Ishikawa (cell line): ENCODE data around the gene ABCC1.

Experiments used
- CREB1 ChIP-seq: IDR thresholded peaks from 2 replicates; pipeline ENCODE4 v1.6.1; 2012; ENCODE audit warnings: low read depth
- EGR1 ChIP-seq: IDR thresholded peaks from 2 replicates; pipeline ENCODE4 v1.6.1; 2012
- FOXM1 ChIP-seq: IDR thresholded peaks from 2 replicates; pipeline ENCODE4 v1.6.1; 2012; ENCODE audit warnings: low read depth, borderline replicate concordance
- NFIC ChIP-seq: IDR thresholded peaks from 2 replicates; pipeline ENCODE4 v1.6.1; 2012
- RAD21 ChIP-seq: IDR thresholded peaks from 2 replicates; pipeline ENCODE4 v1.6.1; 2012; ENCODE audit warnings: low read depth
- TEAD4 ChIP-seq: IDR thresholded peaks from 2 replicates; pipeline ENCODE4 v1.6.1; 2012
- TF ChIP-seq, protein P1 (sequence below): IDR thresholded peaks from 2 replicates; pipeline ENCODE4 v1.6.1; 2012
- TF ChIP-seq, protein P2 (sequence below): IDR thresholded peaks from 2 replicates; pipeline ENCODE4 v1.6.1; 2012; ENCODE audit warnings: low read depth, mild to moderate bottlenecking
- TF ChIP-seq, protein P3 (sequence below): IDR thresholded peaks from 2 replicates; pipeline ENCODE4 v1.6.1; 2012

DNA sequence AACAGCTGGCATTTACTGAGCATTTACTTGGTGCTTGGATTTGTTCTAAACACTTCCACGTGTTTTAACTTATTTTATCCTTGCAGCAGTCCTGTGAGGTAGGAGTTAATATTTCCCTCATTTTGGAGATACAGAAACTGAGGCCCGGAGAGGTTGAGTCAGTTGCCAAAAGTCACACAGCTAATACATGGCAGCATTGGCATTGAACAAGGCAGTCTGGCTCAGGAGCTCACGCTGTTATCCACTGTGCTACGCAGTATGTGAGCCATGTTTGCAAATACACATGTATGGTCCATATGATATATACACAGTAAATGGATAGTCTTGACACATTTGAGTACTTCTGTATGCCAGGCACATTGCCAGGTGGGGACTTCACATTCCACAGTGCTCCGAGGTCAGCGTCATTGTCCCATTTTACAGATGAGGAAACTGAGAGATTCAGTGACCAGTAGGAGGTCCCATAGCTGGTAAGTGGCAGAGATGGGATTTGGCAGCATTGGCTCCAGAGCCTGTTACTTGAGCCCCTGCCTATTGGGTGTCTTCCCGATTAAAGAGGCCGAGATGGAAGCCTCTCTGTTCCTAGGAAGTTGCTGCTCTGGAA is 163.1 kb downstream of the ABCC1 start:
- TF ChIP-seq EGR1 = no peak
- no peak for TF ChIP-seq FOXM1
- TF ChIP-seq, protein P1, sequence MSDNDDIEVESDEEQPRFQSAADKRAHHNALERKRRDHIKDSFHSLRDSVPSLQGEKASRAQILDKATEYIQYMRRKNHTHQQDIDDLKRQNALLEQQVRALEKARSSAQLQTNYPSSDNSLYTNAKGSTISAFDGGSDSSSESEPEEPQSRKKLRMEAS = no peak
- TF ChIP-seq NFIC = no peak
- TF ChIP-seq, protein P2, sequence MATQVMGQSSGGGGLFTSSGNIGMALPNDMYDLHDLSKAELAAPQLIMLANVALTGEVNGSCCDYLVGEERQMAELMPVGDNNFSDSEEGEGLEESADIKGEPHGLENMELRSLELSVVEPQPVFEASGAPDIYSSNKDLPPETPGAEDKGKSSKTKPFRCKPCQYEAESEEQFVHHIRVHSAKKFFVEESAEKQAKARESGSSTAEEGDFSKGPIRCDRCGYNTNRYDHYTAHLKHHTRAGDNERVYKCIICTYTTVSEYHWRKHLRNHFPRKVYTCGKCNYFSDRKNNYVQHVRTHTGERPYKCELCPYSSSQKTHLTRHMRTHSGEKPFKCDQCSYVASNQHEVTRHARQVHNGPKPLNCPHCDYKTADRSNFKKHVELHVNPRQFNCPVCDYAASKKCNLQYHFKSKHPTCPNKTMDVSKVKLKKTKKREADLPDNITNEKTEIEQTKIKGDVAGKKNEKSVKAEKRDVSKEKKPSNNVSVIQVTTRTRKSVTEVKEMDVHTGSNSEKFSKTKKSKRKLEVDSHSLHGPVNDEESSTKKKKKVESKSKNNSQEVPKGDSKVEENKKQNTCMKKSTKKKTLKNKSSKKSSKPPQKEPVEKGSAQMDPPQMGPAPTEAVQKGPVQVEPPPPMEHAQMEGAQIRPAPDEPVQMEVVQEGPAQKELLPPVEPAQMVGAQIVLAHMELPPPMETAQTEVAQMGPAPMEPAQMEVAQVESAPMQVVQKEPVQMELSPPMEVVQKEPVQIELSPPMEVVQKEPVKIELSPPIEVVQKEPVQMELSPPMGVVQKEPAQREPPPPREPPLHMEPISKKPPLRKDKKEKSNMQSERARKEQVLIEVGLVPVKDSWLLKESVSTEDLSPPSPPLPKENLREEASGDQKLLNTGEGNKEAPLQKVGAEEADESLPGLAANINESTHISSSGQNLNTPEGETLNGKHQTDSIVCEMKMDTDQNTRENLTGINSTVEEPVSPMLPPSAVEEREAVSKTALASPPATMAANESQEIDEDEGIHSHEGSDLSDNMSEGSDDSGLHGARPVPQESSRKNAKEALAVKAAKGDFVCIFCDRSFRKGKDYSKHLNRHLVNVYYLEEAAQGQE = no peak
- TF ChIP-seq CREB1 = no peak
- TF ChIP-seq TEAD4 = no peak
- no peak for TF ChIP-seq RAD21
- TF ChIP-seq, protein P3, sequence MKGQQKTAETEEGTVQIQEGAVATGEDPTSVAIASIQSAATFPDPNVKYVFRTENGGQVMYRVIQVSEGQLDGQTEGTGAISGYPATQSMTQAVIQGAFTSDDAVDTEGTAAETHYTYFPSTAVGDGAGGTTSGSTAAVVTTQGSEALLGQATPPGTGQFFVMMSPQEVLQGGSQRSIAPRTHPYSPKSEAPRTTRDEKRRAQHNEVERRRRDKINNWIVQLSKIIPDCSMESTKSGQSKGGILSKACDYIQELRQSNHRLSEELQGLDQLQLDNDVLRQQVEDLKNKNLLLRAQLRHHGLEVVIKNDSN = no peak
